Renal pelvis (tissue), 12 donors: ENCODE measurements around the gene HPCAL4. TPM values are rescaled to one million over a fixed set of nuclear protein-coding genes. Genes with fewer than 3 reads are reported as not detected.
A peak's percentile ranks its signal among the peaks of the same experiment; 100 is the strongest.

Source experiments
- DNase-seq: peaks from one replicate; pipeline ENCODE4 v3.0.0-alpha.2; 2013
- long read RNA-seq, 16 experiments: transcript quantifications; one replicate each; lab custom pipeline, GENCODE V29; 2026
- polyA plus RNA-seq, 3 donors: library from polyadenylated mRNA; unstranded; fragments of 120-200 nt; gene quantifications; one replicate each; pipeline ENCODE4 v1.2.1, GENCODE V29; 2013; ENCODE audit not compliant: insufficient read length in 3 of 3

Gene HPCAL4
- under 1 TPM; 0.30 to 0.62 (median 0.40) TPM for polyA plus RNA-seq
- long read RNA-seq, donor 1, full-length matches to known transcripts = 1 of 1 reads
- long read RNA-seq, donor 1, partial matches to known transcripts = 0 of 1 reads
- long read RNA-seq, donor 1, other reads (novel, unspliced or antisense) = 0 of 1 reads
- long read RNA-seq, donor 2 = 0 reads
- long read RNA-seq, donor 3 = 0 reads
- long read RNA-seq, donor 4 = 0 reads
- long read RNA-seq, donor 5 = 0 reads
- long read RNA-seq, donor 6 = 0 reads
- long read RNA-seq, donor 7 = 0 reads
- long read RNA-seq, donor 8 = 0 reads
- long read RNA-seq, donor 9 = 0 reads
- long read RNA-seq, donor 10 = 0 reads
- long read RNA-seq, donor 11 = 0 reads
- long read RNA-seq, donor 12, full-length matches to known transcripts = 2 of 2 reads
- long read RNA-seq, donor 12, partial matches to known transcripts = 0 of 2 reads
- long read RNA-seq, donor 12, other reads (novel, unspliced or antisense) = 0 of 2 reads
- long read RNA-seq, donor 13 = 0 reads
- long read RNA-seq, donor 14 = 0 reads
- long read RNA-seq, donor 15 = 0 reads
- long read RNA-seq, donor 16 = 0 reads

DNA sequence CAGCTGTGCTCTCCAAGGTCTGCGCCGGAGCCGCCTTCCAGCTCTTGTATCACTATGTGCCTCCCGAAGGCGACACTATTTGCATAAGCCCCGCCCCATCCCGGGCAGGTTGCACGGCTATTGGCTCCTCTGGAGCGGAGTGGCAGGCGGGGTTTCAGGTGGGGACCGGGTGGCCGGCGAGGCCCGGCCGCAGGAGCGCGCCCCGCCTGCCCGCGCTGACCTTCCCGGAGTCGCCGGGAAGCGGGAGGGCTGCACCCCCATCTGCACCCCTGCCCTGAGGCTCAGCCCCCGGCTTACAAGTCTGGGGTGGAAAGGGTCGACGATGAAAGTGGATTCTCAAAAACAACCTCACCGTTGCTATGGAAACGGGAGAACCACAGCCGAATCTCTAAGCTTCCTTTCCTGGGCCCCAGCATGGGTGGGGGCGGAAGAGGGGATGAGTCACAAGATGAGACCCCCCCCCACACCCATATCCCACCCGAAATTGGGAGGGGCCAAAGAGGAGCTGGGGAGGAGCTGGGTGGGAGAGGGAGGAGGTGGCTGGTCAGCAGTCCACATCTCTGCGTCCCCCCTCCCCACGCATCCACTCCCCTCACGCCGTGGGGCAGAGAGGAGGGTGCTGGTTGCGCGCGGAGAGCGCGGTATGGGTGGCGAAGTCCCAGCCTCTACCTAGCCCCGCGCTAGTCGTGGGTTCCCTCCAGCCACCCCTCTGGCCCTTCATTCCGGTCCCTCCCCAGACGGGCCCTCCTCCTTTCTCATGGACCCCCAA, at the start of gene HPCAL4:
Gene HPCAL4, minus strand, starts transcription at position 51 of the 769 bp plus-strand sequence. CDS start 6,830 bp downstream, outside the sequence.
- peak; percentile 91 for DNase-seq

DNA sequence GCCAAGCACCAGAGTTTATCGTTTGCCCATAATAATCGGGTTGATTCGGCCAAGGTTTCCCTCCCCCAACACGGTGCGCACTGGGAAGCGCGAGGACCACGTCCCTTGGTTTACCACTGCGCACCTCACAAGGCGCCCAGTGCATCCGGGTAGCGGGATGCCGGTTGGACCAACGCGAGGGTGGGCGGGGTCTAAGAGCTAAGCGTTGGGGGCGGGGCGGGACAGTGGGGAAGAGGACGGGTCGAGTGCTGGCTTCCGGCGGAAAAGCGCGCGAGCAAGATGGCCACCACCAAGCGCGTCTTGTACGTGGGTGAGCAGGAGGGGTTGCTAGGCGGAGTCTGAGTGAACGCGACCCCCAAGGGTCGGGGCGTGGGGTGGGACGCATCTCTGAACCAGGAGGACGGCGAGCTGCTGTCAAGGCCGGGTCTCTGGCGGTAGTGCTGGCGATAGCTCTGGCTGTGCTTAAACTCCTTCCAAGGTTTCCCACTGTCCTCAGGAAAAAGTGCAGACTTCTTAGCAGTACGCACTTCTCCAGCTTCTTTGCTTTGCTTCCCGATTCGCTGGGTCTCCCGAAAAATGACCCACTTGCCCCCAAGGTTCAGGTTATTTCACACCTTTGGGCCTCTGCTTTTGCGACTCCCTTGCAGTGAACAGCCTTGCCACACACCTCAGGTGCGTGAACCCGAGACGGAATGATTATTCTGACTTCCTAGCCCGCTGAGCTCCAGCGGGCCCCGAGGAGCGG, 47.6 kb upstream of the HPCAL4 start, which contains the start of gene PPIE:
Gene PPIE, plus strand, starts transcription at position 261 of the 745 bp plus-strand sequence. Its CDS starts 19 bp downstream, at position 280.
- DNase-seq = peak; percentile 91

DNA sequence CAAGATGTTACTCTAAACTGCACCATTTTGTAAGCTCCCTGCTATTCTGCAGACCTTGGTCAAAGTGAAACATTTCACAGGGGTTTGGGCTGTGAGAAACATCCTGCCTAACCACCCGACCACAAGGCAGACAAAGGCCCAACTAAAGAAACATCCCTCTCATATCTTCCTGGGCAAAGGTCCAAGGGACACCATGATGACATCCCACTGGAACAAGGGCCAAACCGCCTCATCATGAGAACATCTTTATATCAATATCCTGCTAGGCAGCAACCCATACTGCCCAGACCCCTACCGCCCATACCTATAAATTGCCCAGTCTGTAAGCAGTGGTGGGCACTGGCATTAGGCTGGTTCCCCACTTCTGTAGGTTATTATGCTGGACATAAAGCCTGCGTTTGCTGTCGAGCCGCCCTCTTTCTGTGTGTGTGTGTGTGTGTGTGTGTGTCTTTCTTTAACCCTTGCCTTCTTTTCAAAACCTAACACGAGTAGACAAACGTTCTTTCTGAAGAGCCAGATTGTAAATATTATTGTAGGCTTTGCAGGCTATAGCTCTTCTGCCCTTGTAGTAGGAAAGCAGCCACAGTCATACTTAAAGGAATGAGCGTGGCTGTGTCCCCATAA, 46.4 kb upstream of the HPCAL4 start:
- no peak for DNase-seq

DNA sequence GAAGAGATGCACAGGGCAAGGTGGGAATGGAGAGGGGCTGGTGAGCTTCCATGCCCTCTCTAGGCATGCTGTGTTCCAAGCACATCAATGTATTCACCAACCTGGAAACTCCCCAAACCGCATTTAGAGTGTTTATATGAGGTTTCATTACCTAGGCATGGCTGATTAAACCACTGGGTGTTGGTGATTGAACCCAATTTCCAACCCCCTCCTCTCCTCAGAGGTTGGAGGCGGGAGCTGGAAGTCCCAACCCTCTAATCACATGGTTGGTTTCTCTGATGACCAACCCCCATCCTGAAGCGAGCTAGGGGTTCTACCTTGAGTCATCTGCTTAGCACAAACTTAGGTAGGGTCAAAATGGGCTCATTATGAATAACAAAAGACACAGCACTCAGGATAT, 44.5 kb upstream of the HPCAL4 start:
- no peak for DNase-seq

DNA sequence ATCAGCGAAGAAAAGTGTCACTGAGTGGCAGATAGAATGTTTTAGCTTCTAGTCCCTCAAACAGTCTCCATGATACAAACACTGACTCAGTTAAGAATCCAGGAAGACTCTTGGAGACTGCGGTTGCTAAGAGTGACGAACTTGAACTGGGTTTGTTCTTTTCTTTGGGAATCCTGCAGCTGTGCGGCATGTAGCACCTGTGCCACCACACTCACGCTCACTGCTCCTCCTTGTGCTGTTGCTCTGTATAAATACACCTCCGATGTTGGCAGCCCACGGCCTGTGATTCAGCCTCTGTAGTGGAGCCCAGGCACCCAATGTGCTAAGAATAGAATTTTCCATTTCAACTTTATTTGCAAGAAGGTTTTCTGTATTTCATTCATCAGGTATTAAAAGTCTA, 41.9 kb upstream of the HPCAL4 start:
- DNase-seq = no peak

DNA sequence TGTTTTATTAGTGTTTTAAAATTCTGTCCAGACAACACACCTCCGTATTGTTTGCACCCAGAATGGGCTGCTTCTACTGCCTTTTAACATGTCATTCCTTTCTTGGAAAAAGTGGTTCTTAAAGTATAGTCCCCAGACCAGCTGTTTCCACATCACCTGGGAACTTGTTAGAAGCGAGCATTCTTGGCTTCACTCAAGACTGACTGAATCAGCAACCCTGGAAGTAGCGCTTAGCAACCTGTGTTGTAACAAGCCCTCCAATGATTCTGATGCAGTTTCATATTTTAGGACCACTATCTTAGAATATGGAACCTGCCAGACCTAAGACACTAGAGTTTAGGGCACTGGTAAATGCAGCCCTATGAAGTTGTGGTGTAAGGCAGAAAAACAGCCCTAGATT, 41.5 kb upstream of the HPCAL4 start:
- no peak for DNase-seq

DNA sequence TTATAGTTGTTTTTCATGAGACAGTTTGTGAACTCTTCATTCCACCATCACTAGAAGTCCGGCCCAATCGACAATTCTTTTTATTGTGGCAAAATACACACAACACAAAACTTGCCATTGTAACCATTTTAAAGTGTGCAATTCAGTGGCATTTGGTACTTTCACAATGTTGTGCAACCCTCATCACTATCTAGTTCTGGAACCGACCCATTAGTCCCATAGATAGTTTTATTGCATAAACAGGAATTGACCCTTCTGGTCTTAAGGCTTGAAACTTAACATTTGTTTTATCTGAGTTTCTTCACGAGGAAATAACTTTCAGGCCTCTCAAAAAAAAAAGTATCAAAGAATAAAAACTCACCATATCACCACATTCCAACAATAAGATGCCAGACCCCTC, 38.6 kb upstream of the HPCAL4 start:
- no peak for DNase-seq

DNA sequence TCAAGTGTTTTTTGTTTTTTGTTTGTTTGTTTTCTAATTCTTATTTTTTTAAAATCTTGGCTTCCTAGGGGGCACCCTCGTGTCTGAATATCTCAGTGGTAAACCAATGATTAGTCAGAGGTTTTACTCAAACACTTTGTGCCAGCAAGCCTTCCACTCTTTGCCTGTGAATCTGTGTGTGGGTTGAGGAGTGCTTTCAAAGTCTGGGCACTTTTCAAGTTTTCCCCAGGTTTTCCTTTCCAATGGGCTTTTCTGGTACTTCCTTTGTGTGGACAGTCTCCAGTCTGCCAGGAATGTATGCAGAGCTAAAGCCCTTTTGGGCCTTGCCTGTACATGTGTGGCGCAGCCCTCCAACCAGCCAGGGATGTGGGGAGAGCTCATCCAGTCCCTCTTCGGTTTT, 37.8 kb upstream of the HPCAL4 start:
- no peak for DNase-seq

DNA sequence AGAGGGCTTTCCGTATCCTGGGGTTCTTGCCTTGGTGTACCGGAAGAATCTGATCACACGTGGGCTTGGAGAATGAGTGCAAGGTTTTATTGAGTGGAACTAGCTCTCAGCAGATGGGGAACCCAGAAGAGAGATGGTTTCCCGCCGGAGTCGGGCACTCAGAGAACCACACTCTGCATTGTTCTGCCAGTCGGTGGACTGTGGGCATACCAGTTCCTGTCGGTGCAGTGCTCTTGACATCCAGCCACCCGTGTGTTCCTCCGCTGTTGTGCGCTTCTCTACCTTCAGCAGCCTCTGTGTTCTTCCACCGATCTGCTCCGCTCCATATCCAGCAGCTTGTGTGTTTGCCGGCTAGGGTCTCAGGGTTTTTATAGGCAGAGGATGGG, 36.7 kb upstream of the HPCAL4 start:
- no peak for DNase-seq

DNA sequence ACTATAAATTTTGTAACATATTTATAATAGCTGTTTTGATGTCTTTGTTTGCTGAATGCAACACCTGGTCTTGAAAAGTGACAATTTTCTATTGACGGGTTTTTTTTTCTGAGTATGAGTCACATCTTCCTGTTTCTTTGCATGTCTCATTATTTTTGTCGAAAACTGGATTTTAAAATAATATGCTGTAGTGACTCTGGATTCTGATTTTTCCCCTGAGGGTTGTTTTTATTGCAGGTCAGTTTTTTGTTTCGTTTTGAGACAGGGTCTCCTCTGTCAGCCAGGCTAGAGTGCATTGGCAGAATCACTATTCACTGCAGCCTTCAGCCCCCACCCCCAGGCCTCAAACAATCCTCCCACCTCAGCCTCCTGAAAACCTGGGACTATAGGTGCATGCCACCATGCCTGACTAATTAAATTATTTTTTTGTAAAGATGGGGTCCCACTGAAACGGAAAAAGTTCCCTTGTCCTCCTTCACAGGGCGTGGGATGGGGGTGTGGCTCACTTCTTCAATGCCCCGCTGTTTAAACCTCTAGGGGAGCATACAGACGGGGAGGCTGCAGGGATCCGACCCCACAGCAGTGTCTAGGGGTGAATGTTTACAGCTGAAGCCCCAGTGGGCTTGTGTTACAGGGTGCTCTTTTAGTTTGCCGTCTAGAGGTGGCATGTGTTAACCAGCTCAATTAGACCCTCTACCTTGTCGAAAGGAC, 36.1 kb upstream of the HPCAL4 start:
- no peak for DNase-seq

DNA sequence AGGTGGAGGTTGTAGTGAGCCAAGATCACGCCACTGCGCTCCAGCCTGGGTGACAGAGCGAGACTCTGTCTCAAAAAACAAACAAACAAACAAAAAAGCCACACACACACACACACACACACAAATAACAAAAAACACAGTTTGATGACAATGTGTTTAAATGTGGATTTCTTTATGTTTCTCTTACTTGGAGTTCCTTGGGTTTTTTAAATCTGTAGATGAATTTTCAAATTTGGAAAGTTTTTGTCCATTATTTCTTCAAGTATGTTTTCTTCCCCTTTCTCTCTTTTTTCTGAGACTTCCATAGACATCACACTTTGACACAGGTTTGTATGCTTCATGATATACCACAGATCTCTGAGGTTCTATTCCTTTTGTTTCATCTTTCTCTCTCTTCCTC, 35.4 kb upstream of the HPCAL4 start:
- no peak for DNase-seq

DNA sequence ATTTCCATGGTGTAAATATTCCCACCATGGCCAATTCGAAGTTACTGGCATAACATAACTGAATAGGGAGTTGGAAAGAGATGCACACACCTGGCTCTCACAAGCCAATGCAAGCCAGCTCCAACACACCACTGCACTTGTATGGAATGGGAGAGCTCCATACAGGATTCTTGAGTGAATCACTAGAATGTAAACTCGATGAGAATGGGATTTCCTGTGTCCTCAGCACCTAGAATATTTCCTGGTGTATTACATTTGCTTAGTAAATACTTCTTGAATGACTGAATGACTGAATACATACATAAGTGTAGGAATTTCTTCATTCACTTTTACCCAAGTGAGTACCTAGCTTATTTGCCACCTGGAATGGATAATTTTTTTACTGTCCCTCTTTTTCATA, 31.3 kb upstream of the HPCAL4 start:
- no peak for DNase-seq

DNA sequence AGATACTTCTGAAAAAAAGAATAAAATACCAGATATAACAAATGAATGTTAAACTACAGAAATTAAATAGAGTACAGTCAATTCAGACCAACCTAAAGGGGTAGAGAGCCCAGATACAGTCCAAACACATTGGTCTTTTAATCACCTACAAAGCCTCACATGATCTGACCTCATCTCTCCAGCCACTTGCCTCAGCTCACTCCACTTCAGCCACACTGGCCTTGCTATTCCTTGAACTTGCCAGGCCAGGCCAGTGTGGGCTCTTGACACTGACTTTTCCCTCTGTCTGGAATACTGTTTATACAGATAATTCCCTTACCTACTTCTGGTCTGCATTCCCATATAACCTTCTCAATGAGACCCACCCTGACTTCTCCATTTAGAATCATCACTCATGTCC, 30.4 kb upstream of the HPCAL4 start:
- DNase-seq = no peak

DNA sequence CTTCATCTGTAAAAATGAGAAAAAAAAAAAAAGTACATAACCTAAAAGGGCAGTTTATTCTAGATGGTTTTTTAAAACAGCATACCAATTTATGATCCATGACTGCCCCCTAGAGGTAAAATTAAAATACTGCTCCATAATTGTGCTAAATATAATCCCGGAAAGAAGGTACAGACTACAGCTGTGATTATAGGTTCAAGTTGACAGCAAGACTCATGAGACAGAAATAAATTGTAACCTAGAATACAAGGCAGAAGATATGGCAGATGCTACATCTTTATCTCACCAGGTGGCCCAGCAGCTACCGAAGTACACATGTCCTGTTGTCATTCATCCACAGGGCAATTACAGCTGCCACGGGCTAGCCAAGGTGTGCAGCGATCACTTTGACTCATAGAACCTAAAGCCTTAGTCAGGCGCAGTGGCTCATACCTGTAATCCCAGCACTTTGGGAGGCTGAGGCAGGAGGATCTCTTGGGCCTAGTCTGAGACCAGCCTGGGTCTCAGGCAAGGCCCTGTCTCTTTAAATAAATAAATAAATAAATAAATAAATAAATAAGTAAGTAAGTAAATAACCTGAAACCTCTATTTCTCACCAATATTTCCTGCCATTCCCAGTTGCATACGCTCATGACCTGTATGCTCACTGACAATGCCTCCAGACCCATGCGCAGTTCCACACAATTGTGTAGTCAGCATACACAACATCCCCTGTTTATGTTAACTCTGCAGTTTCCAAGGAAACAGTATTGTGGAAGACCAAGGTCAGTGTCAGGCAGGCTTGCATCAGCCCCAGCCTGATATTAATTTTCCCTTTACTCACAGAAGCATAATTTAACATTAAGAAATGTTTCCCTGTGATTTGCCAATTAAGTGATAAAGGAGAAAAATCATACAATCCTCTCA, 29.1 kb upstream of the HPCAL4 start:
- DNase-seq = peak; percentile 66

DNA sequence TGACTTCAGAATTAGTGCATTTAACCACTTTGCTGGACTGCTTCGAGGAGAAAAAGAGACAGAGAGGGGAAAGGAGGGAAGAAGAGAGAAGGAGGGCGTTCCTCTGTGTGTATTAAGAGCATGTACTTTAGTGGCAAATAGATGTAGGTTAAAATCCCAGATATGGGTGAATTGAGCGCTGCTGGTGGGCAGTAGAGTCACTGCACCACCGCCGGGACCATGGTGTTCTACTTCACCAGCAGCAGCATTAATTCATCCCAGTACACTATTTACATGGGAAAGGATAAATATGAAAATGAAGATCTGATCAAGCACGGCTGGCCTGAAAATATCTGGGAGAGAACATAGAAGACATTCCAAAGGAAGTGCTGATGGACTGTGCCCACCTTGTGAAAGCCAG, 26.6 kb upstream of the HPCAL4 start:
- DNase-seq = no peak

DNA sequence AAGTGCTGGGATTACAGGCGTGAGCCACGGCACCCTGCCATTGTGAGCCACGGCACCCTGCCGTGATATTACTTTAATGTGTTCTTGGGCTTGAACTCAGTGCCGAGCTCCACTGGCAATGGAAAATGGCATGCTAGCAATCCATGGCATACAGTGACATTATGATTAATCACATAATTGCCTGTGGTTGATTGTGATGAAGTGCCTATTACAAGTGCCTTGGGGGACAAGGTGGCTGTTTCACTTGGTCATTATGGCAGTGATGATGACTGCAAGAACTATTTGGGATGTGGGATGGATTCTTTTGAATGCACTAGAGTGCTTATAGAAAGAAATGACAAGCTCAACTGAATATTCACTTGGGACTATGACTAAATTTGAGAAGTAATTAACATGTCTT, 22.3 kb upstream of the HPCAL4 start:
- DNase-seq = no peak

DNA sequence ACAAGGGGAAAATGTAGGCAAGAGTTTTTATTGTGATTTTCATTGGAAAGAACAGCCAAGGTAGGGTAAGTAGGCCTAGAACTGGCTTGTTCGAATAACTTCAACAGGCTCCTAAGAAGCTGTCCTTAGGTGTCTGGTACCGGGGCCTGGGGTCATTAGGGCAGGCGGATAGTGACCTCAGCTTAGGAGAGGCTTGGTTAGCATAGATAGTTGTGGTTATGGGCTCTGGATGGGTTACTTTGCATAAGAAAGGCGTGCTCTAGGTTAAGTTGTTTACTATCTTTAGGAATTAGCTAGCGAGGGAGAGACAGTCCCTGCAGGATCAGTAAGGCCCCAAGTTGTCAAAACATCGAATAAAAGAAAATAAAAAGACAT, 20.7 kb upstream of the HPCAL4 start:
- DNase-seq = no peak

DNA sequence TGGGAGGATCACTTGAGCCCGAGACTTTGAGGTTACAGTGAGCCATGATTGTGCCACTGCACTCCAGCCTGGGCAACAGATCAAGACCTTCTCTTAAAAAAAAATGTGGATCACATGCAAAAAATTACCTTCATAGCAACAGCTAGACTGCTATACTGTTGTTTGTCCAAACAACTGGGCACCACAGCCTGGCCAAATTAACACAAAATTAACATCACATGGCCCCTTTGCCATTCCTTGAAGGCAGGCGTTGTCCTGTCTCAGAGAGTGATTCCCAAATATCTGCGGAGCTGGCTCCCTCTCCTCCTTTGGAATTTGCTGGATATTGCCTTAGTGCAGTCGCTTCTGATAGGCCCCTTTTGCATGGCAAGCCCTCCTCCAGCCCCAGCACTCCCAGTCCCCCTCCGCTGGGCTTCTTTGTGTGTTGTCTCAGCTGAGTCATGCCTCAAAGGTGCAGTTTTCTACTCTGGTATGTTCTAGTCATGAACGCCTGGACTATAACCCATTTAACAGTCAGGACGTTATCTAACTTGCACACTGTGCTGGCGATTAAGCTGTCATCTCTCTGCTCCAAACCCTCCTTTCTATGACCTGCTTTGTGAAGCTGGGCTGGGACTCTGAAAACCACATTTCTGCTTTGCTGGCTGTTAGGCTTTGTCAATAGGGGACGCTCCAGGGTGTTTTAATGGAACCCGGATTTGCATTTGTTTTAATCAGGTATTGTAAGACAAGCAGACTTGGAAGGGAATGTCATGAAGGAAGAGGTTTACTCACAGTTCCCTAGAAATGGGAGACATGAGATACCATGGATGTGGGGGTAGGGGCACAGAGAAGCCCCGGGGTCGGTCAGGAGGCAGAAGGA, 20.1 kb upstream of the HPCAL4 start:
- no peak for DNase-seq

DNA sequence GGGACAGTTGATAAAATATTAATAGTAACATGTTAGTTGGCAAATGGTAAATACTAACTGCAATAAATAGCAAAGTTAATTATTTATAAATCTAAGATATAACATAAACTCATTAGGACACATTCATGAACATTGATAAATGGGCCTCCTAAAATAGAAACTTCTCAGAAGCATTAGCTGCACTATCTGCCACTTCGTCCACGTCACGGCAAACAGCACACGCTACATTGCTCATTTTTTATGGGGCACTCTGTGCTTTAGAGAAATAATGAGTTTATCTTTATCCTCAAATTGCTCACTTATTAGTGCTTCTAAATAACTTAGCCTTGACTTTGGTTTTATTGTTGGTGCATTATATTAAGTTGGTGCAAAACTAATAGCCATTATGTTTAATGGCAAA, 16.3 kb upstream of the HPCAL4 start:
- DNase-seq = no peak
